HepG2 (cell line): ENCODE results near the gene CTRB2. TPM values are rescaled to one million over a fixed set of nuclear protein-coding genes. Genes with fewer than 3 reads are reported as not detected.

Experiments
- ATAC-seq: fragments of 200-7000 bp; cut with Tn5 transposase; 3 replicates; pipeline ENCODE4 v1.9.1; 2020; ENCODE audit warnings: mild to moderate bottlenecking, moderate library complexity
- BruUV-seq: library from RNA; stranded (reverse); fragments of 400-500 nt; replicated peaks from 2 replicates; lab custom pipeline; 2021; lab: Mats Ljungman, UMichigan
- CTCF ChIA-PET: fragments of 300-600 bp; formaldehyde crosslinking; extraction: SDS; loops from one replicate; lab custom pipeline; 2021; ENCODE audit warnings: low total read pairs, inconsistent platforms, low intra/inter-chr PET ratio; lab: Yijun Ruan, JAX
- POLR2A ChIA-PET: fragments of 350-600 bp; sonication (Branson Sonifier 250); formaldehyde crosslinking; loops from one replicate; lab custom pipeline; 2020; ENCODE audit warnings: antibody characterized with exemption, inconsistent platforms; lab: Yijun Ruan, JAX
- DNase-seq: peaks from one replicate; pipeline ENCODE4 v3.0.0-alpha.2; 2015; ENCODE audit warnings: low spot score
- FAIRE-seq: peaks from 3 replicates; lab custom pipeline; 2011; peaks lifted over from hg19 to GRCh38; lab: Jason Lieb, UNC
- H2AFZ ChIP-seq: one replicate; pipeline ENCODE4 v1.6.1; 2011; ENCODE audit warnings: low read length, inconsistent platforms
- H3K27ac ChIP-seq: fragments of 300-600 bp; 3 replicates; pipeline ENCODE4 v1.8.0; 2011; ENCODE audit warnings: mixed run types, mild to moderate bottlenecking, mixed read lengths, low read length, inconsistent platforms; ENCODE audit not compliant: insufficient read depth; ENCODE audit errors: extremely low read length
- H3K27me3 ChIP-seq, 2 experiments: fragments of 200-600 bp in 1 of 2; 2 replicates in 1 of 2; 3 replicates in 1 of 2; pipeline versions ENCODE4 v1.6.0 to v1.8.0; 2011; ENCODE audit warnings: low read length in 2 of 2, mild to moderate bottlenecking in 2 of 2, moderate library complexity in 2 of 2, inconsistent platforms in 1 of 2; ENCODE audit not compliant: insufficient read depth in 2 of 2, control insufficient read depth in 1 of 2
- H3K36me3 ChIP-seq, 2 experiments: fragments of 200-600 bp in 1 of 2; replicated peaks in 1 of 2; 2 replicates in 1 of 2; 3 replicates in 1 of 2; pipeline versions ENCODE4 v1.5.1 to v1.8.0; 2011; ENCODE audit warnings: low read length in 2 of 2, inconsistent platforms in 1 of 2; ENCODE audit not compliant: insufficient read depth in 2 of 2, control insufficient read depth in 1 of 2
- H3K4me1 ChIP-seq: 2 replicates; pipeline ENCODE4 v1.5.1; 2012; ENCODE audit warnings: low read length, inconsistent platforms; ENCODE audit not compliant: insufficient read depth
- H3K4me2 ChIP-seq: 2 replicates; pipeline ENCODE4 v1.6.0; 2011; ENCODE audit warnings: low read depth, low read length, inconsistent platforms
- H3K4me3 ChIP-seq, 3 experiments: fragments of 200-600 bp in 1 of 3; sonication (generic), shearing (Covaris generic) in 1 of 3; replicated peaks in 1 of 3; 2 replicates each; pipeline ENCODE4 v1.5.1; 2011 to 2016; ENCODE audit warnings: low read length in 3 of 3, inconsistent platforms in 2 of 3, low read depth in 2 of 3, mild to moderate bottlenecking in 2 of 3, control low read depth in 1 of 3, mixed read lengths in 1 of 3; ENCODE audit not compliant: insufficient read depth in 1 of 3
- H3K79me2 ChIP-seq: one replicate; pipeline ENCODE4 v1.6.1; 2011; ENCODE audit warnings: low read length, inconsistent platforms; ENCODE audit not compliant: insufficient read depth
- H3K9ac ChIP-seq: 2 replicates; pipeline ENCODE4 v1.6.0; 2011; ENCODE audit warnings: mild to moderate bottlenecking, low read depth, low read length, inconsistent platforms; ENCODE audit not compliant: insufficient read depth
- H3K9me3 ChIP-seq: 2 replicates; pipeline ENCODE4 v1.5.1; 2012; ENCODE audit warnings: mild to moderate bottlenecking, low read length
- H4K20me1 ChIP-seq: 2 replicates; pipeline ENCODE4 v1.6.0; 2011; ENCODE audit warnings: inconsistent platforms, mild to moderate bottlenecking, low read length, moderate library complexity; ENCODE audit not compliant: insufficient read depth
- AKAP8 ChIP-seq: sonication (generic); formaldehyde crosslinking; IDR thresholded peaks from 2 replicates; pipeline ENCODE4 v1.5.1; 2020; ENCODE audit warnings: mild to moderate bottlenecking, missing genetic modification reagents
- CENPBD1 ChIP-seq: sonication (generic); formaldehyde crosslinking; IDR thresholded peaks from 2 replicates; pipeline ENCODE4 v1.8.0; 2022; ENCODE audit warnings: missing genetic modification reagents, low read depth, mild to moderate bottlenecking, borderline replicate concordance
- DNMT3B ChIP-seq: conservative IDR thresholded peaks from 2 replicates; pipeline ENCODE4 v1.6.1; 2016; ENCODE audit warnings: missing biosample characterization, control low read depth
- FOSL2 ChIP-seq: sonication (generic); formaldehyde crosslinking; IDR thresholded peaks from 2 replicates; pipeline ENCODE4 v1.4.0; 2020; ENCODE audit warnings: missing genetic modification reagents
- FOXO1 ChIP-seq: sonication (generic); formaldehyde crosslinking; IDR thresholded peaks from 2 replicates; pipeline ENCODE4 v1.4.0; 2020; ENCODE audit warnings: missing genetic modification reagents
- GABPA ChIP-seq, 2 experiments: IDR thresholded peaks; 2 replicates each; pipeline ENCODE4 v1.6.1; 2011 to 2016; ENCODE audit warnings: low read depth in 2 of 2, low read length in 1 of 2, missing biosample characterization in 1 of 2, missing genetic modification characterization in 1 of 2
- JUN ChIP-seq: sonication (generic); formaldehyde crosslinking; IDR thresholded peaks from 2 replicates; pipeline ENCODE4 v1.4.0; 2020; ENCODE audit warnings: mild to moderate bottlenecking, missing genetic modification reagents
- NBN ChIP-seq: fragments of 450-650 bp; conservative IDR thresholded peaks from 2 replicates; pipeline ENCODE4 v1.6.1; 2017
- RBAK ChIP-seq: sonication (generic); formaldehyde crosslinking; IDR thresholded peaks from 2 replicates; pipeline ENCODE4 v1.5.1; 2020; ENCODE audit warnings: mild to moderate bottlenecking, missing genetic modification reagents
- TFDP2 ChIP-seq: sonication (generic); formaldehyde crosslinking; IDR thresholded peaks from 2 replicates; pipeline ENCODE4 v1.4.0; 2020; ENCODE audit warnings: missing genetic modification reagents
- ZMYM3 ChIP-seq: sonication (generic); formaldehyde crosslinking; IDR thresholded peaks from 2 replicates; pipeline ENCODE4 v1.5.1; 2020; ENCODE audit warnings: mild to moderate bottlenecking, missing genetic modification reagents
- ZNF274 ChIP-seq: sonication (generic); formaldehyde crosslinking; IDR thresholded peaks from 2 replicates; pipeline ENCODE4 v1.5.1; 2020; ENCODE audit warnings: mild to moderate bottlenecking, missing genetic modification reagents
- ZNF326 ChIP-seq: sonication (generic); formaldehyde crosslinking; IDR thresholded peaks from 2 replicates; pipeline ENCODE4 v1.4.0; 2020; ENCODE audit warnings: missing genetic modification reagents, borderline replicate concordance
- ZNF33B ChIP-seq: sonication (generic); formaldehyde crosslinking; IDR thresholded peaks from 2 replicates; pipeline ENCODE4 v1.5.1; 2020; ENCODE audit warnings: mild to moderate bottlenecking, missing genetic modification reagents
- ZNF382 ChIP-seq: sonication (generic); formaldehyde crosslinking; IDR thresholded peaks from 2 replicates; pipeline ENCODE4 v1.5.0; 2020; ENCODE audit warnings: missing genetic modification reagents, mild to moderate bottlenecking, borderline replicate concordance
- ZNF431 ChIP-seq: sonication (generic); formaldehyde crosslinking; IDR thresholded peaks from 2 replicates; pipeline ENCODE4 v1.9.0; 2022; ENCODE audit warnings: missing genetic modification reagents, low read depth, mild to moderate bottlenecking, borderline replicate concordance
- ZNF589 ChIP-seq: sonication (generic); formaldehyde crosslinking; conservative IDR thresholded peaks from 2 replicates; pipeline ENCODE4 v1.8.0; 2022; ENCODE audit warnings: mild to moderate bottlenecking, moderate library complexity, missing genetic modification reagents
- ZNF766 ChIP-seq: sonication (generic); formaldehyde crosslinking; IDR thresholded peaks from 2 replicates; pipeline ENCODE4 v1.5.0; 2020; ENCODE audit warnings: missing genetic modification reagents, borderline replicate concordance
- ZNF841 ChIP-seq: sonication (generic); formaldehyde crosslinking; IDR thresholded peaks from 2 replicates; pipeline ENCODE4 v1.8.1; 2023; ENCODE audit warnings: missing genetic modification reagents, borderline replicate concordance
- WGBS: methylation state at CpG from one replicate; pipeline ENCODE4 v1.1.6; 2017; ENCODE audit warnings: low lambda C conversion rate; 5-methylcytosine and 5-hydroxymethylcytosine counted together
- in situ Hi-C: cut with HindIII; loops from 2 replicates; pipeline ENCODE4 v1.10.0; 2017; ENCODE audit warnings: low pct_unique_long_range_greater_than_20kb; ENCODE audit not compliant: extremely low pct_ligation_motif_present
- intact Hi-C: fragments of 100-400 bp; cut with micrococcal nuclease; formaldehyde crosslinking; loops from one replicate; pipeline ENCODE4 v1.10.0; 2022; ENCODE audit not compliant: unreplicated experiment
- polyA plus RNA-seq, 8 experiments: library from polyadenylated mRNA; depleted of rRNA in 3 of 8; stranded (reverse) in 7 of 8; unstranded in 1 of 8; fragments of >200 nt; fragmentation: Illumina TruSeq in 4 of 8; extraction: Trizol in 4 of 8; gene quantifications; 2 replicates each; pipeline versions ENCODE4 v1.2.1 to v1.2.3, GENCODE V29; 2011 to 2016; ENCODE audit warnings: low read depth in 4 of 8, missing spikeins in 1 of 8, mixed read lengths in 1 of 8; ENCODE audit not compliant: insufficient read depth in 1 of 8
- total RNA-seq, 5 experiments: library from RNA; depleted of rRNA; stranded (reverse); fragments of >200 nt; fragmentation: Illumina TruSeq; extraction: Trizol; gene quantifications; 2 replicates each; pipeline ENCODE4 v1.2.3, GENCODE V29; 2016; ENCODE audit warnings: low read depth in 1 of 5
- TF ChIP-seq, protein P1 (sequence below): sonication (generic); formaldehyde crosslinking; IDR thresholded peaks from 2 replicates; pipeline ENCODE4 v1.4.0; 2020; ENCODE audit warnings: missing genetic modification reagents, borderline replicate concordance

The CTRB2 gene
- total and polyA plus RNA-seq, 2 of the 13 experiments (the other 11 are each of a cell fraction or from before 2014, with no cell fraction given) = 0.13 TPM; not detected in 1

DNA sequence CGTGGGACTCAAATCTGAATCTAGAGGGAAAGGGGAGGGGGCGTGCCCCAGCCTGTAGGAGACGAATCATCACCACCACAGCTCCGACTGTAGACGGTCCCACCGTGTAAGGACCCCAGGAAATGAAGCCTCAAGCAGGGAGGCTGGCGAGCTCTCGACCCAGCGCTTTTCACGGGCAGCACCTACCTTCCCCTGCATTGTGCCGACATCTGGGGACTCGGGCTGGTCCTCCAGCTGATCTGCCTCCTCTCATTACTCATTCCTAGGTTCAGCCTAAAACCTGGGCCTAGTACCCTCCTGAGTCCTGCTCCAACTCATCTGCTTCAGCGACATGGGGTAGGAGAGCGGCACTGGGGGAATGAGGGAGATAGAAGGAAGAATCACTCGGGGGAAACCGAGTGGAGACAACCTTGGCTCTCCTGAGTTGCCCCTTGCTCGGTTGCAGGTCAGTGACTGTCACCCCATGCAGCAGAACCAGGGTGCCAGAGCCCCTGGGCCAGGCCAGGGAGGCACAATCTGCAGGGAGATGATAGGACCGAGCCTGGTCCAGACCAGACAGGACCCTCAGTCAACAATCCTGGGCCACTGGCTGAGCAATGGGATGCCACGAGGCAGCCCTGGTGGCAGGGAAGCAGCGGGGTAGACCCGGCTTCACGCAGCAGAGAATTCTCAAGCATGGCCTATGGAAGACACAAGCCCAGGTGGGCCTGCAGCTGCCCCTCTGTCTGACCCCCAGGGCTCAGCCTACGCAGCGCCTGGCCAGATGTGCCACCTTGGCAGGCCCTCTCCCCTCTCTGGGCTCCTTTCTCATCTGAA is 45.3 kb upstream of the CTRB2 start:
- in situ Hi-C loops = no loop called here
- DNase-seq (no peak), ATAC-seq (peak; percentile 3), FAIRE-seq (peak; percentile 8)
- TSS peak; percentile 74 for BruUV-seq
- Histone ChIP-seq H2AFZ (no peak overlapping the region), H3K9me3 (no peaks in the 10 kb centered on the region), H3K9ac (peak overlapping the region; percentile 70), H3K27me3 (no peaks in the 10 kb centered on the region; a peak in 1 of 5 replicates), H4K20me1 (peaks cover 50% of the 10 kb centered on the region), H3K4me1 (peaks cover 84% of the 10 kb centered on the region), H3K27ac (peak overlapping the region; percentile 80), H3K79me2 (peaks cover 89% of the 10 kb centered on the region), H3K4me3 (peak overlapping the region; percentile 34 to 70 (median 43)), H3K4me2 (peak overlapping the region; percentile 97), H3K36me3 (peaks cover 0 to 6% of the 10 kb centered on the region in 2 experiments; a peak in 2 of 5 replicates)
- WGBS = 30% methylated on average over 24 of the region's 24 CpGs
- ChIA-PET CTCF (no interaction called here), POLR2A (interaction anchor here (0.8 to 14.7 kb wide), 6 partner anchors 12 to 76 kb away, joined by 3 to 312 read pairs (median 11); no protein-coding TSS in a partner anchor)
- intact Hi-C loops = loop anchor here (5.0 kb wide), 1 partner anchor 135 kb away; no protein-coding TSS in a partner anchor
- TF ChIP-seq TFDP2 (CRISPR knock-in tag) = no peak
- TF ChIP-seq ZNF841 (CRISPR knock-in tag) = no peak
- TF ChIP-seq GABPA (IDR thresholded peaks at IDR 0.05; ENCODE audit: low read depth, low read length) = no peak
- no peak for TF ChIP-seq GABPA (CRISPR knock-in tag; IDR thresholded peaks at IDR 0.05; ENCODE audit: low read depth)
- no peak for TF ChIP-seq NBN
- no peak for TF ChIP-seq AKAP8
- TF ChIP-seq FOXO1 = no peak; the same call in 1 of the 2 replicates
- TF ChIP-seq ZNF274 = peak; percentile 39; the same call in 1 of the 2 replicates
- no peak for TF ChIP-seq ZNF33B (CRISPR knock-in tag)
- TF ChIP-seq ZNF326 (CRISPR knock-in tag) = no peak
- no peak for TF ChIP-seq RBAK (CRISPR knock-in tag)
- TF ChIP-seq ZNF589 (CRISPR knock-in tag) = 0 out of 2 replicates have a peak, but pooled peaks have one; percentile 62
- TF ChIP-seq, protein P1, sequence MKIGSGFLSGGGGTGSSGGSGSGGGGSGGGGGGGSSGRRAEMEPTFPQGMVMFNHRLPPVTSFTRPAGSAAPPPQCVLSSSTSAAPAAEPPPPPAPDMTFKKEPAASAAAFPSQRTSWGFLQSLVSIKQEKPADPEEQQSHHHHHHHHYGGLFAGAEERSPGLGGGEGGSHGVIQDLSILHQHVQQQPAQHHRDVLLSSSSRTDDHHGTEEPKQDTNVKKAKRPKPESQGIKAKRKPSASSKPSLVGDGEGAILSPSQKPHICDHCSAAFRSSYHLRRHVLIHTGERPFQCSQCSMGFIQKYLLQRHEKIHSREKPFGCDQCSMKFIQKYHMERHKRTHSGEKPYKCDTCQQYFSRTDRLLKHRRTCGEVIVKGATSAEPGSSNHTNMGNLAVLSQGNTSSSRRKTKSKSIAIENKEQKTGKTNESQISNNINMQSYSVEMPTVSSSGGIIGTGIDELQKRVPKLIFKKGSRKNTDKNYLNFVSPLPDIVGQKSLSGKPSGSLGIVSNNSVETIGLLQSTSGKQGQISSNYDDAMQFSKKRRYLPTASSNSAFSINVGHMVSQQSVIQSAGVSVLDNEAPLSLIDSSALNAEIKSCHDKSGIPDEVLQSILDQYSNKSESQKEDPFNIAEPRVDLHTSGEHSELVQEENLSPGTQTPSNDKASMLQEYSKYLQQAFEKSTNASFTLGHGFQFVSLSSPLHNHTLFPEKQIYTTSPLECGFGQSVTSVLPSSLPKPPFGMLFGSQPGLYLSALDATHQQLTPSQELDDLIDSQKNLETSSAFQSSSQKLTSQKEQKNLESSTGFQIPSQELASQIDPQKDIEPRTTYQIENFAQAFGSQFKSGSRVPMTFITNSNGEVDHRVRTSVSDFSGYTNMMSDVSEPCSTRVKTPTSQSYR (CRISPR knock-in tag) = no peak
- no peak for TF ChIP-seq ZNF766 (CRISPR knock-in tag)
- TF ChIP-seq ZNF382 (CRISPR knock-in tag) = no peak
- no peak for TF ChIP-seq CENPBD1
- no peak for TF ChIP-seq FOSL2 (CRISPR knock-in tag)
- TF ChIP-seq ZMYM3 (CRISPR knock-in tag) = no peak; the same call in 1 of the 2 replicates
- no peak for TF ChIP-seq ZNF431 (CRISPR knock-in tag)
- TF ChIP-seq JUN (CRISPR knock-in tag) = no peak
- no peak for TF ChIP-seq DNMT3B (CRISPR knock-in tag)
